GM23338 (cell line): Measurements from ENCODE around the gene NPIPA1. TPM values are rescaled to one million over a fixed set of nuclear protein-coding genes. Genes with fewer than 3 reads are reported as not detected.
"Not testable (repeated sequence)": the region's sequence is repeated elsewhere in the genome, so short reads cannot be mapped to it uniquely, and the experiment has no call there.

Experiments
- ATAC-seq: fragments of 200-7000 bp; cut with Tn5 transposase; 3 replicates; pipeline ENCODE4 v1.9.1; 2020
- DNase-seq: peaks from one replicate; pipeline ENCODE4 v3.0.0-alpha.2; 2015; ENCODE audit warnings: low spot score
- H2AFZ ChIP-seq: fragments of 200-600 bp; sonication (generic); 2 replicates; pipeline ENCODE4 v1.8.0; 2016; ENCODE audit warnings: antibody characterized with exemption, mild to moderate bottlenecking, moderate library complexity
- H3F3A ChIP-seq: fragments of 200-600 bp; sonication (generic); replicated peaks from 2 replicates; pipeline ENCODE4 v1.8.0; 2017; ENCODE audit warnings: antibody characterized with exemption, mixed run types, low read depth
- H3K27ac ChIP-seq: fragments of 200-600 bp; sonication (generic); 2 replicates; pipeline ENCODE4 v1.6.1; 2016; ENCODE audit warnings: low read depth
- H3K27me3 ChIP-seq: fragments of 200-600 bp; sonication (generic); 2 replicates; pipeline ENCODE4 v1.8.0; 2016; ENCODE audit warnings: mild to moderate bottlenecking, mixed run types, moderate library complexity; ENCODE audit not compliant: insufficient read depth
- H3K36me3 ChIP-seq: fragments of 200-600 bp; sonication (generic); 2 replicates; pipeline ENCODE4 v1.8.0; 2016; ENCODE audit warnings: mild to moderate bottlenecking; ENCODE audit not compliant: insufficient read depth
- H3K4me1 ChIP-seq: fragments of 200-600 bp; sonication (generic); 2 replicates; pipeline ENCODE4 v1.8.0; 2016; ENCODE audit warnings: mild to moderate bottlenecking, moderate library complexity; ENCODE audit not compliant: insufficient read depth
- H3K4me2 ChIP-seq: fragments of 200-600 bp; sonication (generic); 2 replicates; pipeline ENCODE4 v1.7.1; 2017; ENCODE audit warnings: mixed run types
- H3K4me3 ChIP-seq: fragments of 200-600 bp; sonication (generic); 2 replicates; pipeline ENCODE4 v1.6.1; 2016; ENCODE audit warnings: mixed run types
- H3K79me2 ChIP-seq: fragments of 200-600 bp; sonication (generic); replicated peaks from 2 replicates; pipeline ENCODE4 v1.8.0; 2017; ENCODE audit warnings: mild to moderate bottlenecking; ENCODE audit not compliant: insufficient read depth
- H3K9me2 ChIP-seq: fragments of 200-600 bp; sonication (generic); 2 replicates; pipeline ENCODE4 v1.8.0; 2017; ENCODE audit not compliant: insufficient read depth
- H4K20me1 ChIP-seq: fragments of 200-600 bp; sonication (generic); replicated peaks from 2 replicates; pipeline ENCODE4 v1.8.0; 2017; ENCODE audit warnings: mild to moderate bottlenecking; ENCODE audit not compliant: insufficient read depth
- H3K27ac Mint-ChIP-seq: 2 replicates; pipeline ENCODE4 v1.8.0; 2020; ENCODE audit warnings: inconsistent platforms, mild to moderate bottlenecking, moderate library complexity, mixed read lengths
- H3K27me3 Mint-ChIP-seq: 3 replicates; pipeline ENCODE4 v1.8.0; 2022; ENCODE audit warnings: low read depth, mild to moderate bottlenecking, moderate library complexity, mixed read lengths, inconsistent platforms; ENCODE audit not compliant: insufficient read depth, poor library complexity
- H3K36me3 Mint-ChIP-seq: 3 replicates; pipeline ENCODE4 v1.8.0; 2021; ENCODE audit warnings: low read depth, mild to moderate bottlenecking, inconsistent platforms, moderate library complexity, mixed read lengths
- H3K4me1 Mint-ChIP-seq: 3 replicates; pipeline ENCODE4 v1.8.0; 2020; ENCODE audit warnings: mild to moderate bottlenecking, inconsistent platforms, mixed read lengths
- H3K4me3 Mint-ChIP-seq: 3 replicates; pipeline ENCODE4 v1.8.0; 2021; ENCODE audit warnings: moderate library complexity, mild to moderate bottlenecking, inconsistent platforms, mixed read lengths
- H3K9me3 Mint-ChIP-seq: 3 replicates; pipeline ENCODE4 v1.8.0; 2020; ENCODE audit warnings: moderate library complexity, mild to moderate bottlenecking, inconsistent platforms, mixed read lengths
- CREB1 ChIP-seq: fragments of 250-450 bp; sonication (Bioruptor Pico); IDR thresholded peaks from 2 replicates; pipeline ENCODE4 v1.5.0; 2020; ENCODE audit warnings: low read depth, mild to moderate bottlenecking, moderate library complexity
- ETS1 ChIP-seq: IDR thresholded peaks from 2 replicates; pipeline ENCODE4 v1.6.1; 2016; ENCODE audit warnings: antibody characterized with exemption
- POLR2AphosphoS5 ChIP-seq: IDR thresholded peaks from 2 replicates; pipeline ENCODE4 v1.6.1; 2016; ENCODE audit warnings: antibody characterized with exemption, low read depth
- polyA plus RNA-seq: library from polyadenylated mRNA; unstranded; fragments of >200 nt; fragmentation: Nextera tagmentation; extraction: Ambion mirVana; gene quantifications from 2 replicates; pipeline ENCODE4 v1.2.1, GENCODE V29; 2016
- total RNA-seq: library from RNA; depleted of rRNA; stranded (reverse); fragments of >200 nt; shearing (Covaris generic); gene quantifications from 2 replicates; pipeline ENCODE4 v1.2.3, GENCODE V29; 2014

The NPIPA1 gene
- total and polyA plus RNA-seq, 2 experiments from 2014 or later, result 54.4 to 77.4 TPM

DNA sequence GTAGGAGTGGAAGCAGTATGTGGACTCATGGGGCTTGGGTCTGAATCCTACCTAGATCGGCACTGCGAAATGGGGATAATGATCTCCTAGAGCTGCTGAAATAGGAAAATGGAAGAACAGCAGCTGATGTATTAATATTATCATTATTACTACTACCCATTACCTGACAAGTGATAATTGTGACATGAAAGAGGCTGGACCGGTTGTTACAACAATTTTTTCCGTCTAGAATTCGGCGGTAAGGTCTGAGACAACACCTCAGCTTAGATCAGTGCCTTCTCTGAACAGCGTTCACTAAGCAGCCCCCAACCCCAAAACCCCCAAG, 37.0 kb downstream of the NPIPA1 start:
- DNase-seq, H3K36me3 Mint-ChIP-seq, H3K27me3 ChIP-seq, H3K36me3 ChIP-seq, H3K9me2 ChIP-seq, ATAC-seq, H3K9me3 Mint-ChIP-seq, H3K27me3 Mint-ChIP-seq, H3F3A ChIP-seq: not testable (repeated sequence)
- Histone ChIP-seq H3K79me2 (peaks cover 33% of the 10 kb centered on the region), H4K20me1 (peaks cover 12% of the 10 kb centered on the region; the same call in 1 of the 2 replicates), H2AFZ (peak overlapping the region; percentile 96), H3K27ac (peak overlapping the region; percentile 76), H3K4me1 (peaks cover 14% of the 10 kb centered on the region), H3K4me3 (peak overlapping the region; percentile 100), H3K4me2 (peak overlapping the region; percentile 100)
- TF ChIP-seq POLR2AphosphoS5, result 0 out of 2 replicates have a peak, but pooled peaks have one; percentile 39
- H3K4me3 Mint-ChIP-seq, result peak overlapping the region; percentile 94
- H3K4me1 Mint-ChIP-seq, result peaks cover 14% of the 10 kb centered on the region
- peak overlapping the region; percentile 94 for H3K27ac Mint-ChIP-seq

- Histone ChIP-seq H3K4me2 (peak within 1 kb of the TSS; percentile 100), H3K4me1 (peaks cover 14% of the 10 kb centered on the region), H3K27ac (peak within 1 kb of the TSS; percentile 76), H3K79me2 (peaks cover 38% of the 10 kb centered on the region), H4K20me1 (peaks cover 16% of the 10 kb centered on the region; the same call in 1 of the 2 replicates), H3K4me3 (peak within 1 kb of the TSS; percentile 100), H2AFZ (peak within 1 kb of the TSS; percentile 96)
- H3K27me3 Mint-ChIP-seq, H3K27me3 ChIP-seq, H3K36me3 Mint-ChIP-seq, H3K9me2 ChIP-seq, H3F3A ChIP-seq, H3K36me3 ChIP-seq, H3K9me3 Mint-ChIP-seq: not testable (repeated sequence)
- DNase-seq (peak; percentile 98), ATAC-seq (peak; percentile 93)
- Mint-ChIP-seq H3K4me1 (peaks cover 14% of the 10 kb centered on the region), H3K27ac (peak within 1 kb of the TSS; percentile 94), H3K4me3 (peak within 1 kb of the TSS; percentile 94)
- TF ChIP-seq CREB1 (CRISPR knock-in tag) (peak; percentile 54), POLR2AphosphoS5 (peak; percentile 94), ETS1 (peak; percentile 41; the same call in 1 of the 2 replicates)
Observed at GRCh38 chr16:14974656-14975417, 37.6 kb downstream of the NPIPA1 start, which contains the start of gene PDXDC1. Gene PDXDC1 (plus strand): TSS chr16:14975026. CDS start chr16:14975200, 174 bp downstream.

DNA sequence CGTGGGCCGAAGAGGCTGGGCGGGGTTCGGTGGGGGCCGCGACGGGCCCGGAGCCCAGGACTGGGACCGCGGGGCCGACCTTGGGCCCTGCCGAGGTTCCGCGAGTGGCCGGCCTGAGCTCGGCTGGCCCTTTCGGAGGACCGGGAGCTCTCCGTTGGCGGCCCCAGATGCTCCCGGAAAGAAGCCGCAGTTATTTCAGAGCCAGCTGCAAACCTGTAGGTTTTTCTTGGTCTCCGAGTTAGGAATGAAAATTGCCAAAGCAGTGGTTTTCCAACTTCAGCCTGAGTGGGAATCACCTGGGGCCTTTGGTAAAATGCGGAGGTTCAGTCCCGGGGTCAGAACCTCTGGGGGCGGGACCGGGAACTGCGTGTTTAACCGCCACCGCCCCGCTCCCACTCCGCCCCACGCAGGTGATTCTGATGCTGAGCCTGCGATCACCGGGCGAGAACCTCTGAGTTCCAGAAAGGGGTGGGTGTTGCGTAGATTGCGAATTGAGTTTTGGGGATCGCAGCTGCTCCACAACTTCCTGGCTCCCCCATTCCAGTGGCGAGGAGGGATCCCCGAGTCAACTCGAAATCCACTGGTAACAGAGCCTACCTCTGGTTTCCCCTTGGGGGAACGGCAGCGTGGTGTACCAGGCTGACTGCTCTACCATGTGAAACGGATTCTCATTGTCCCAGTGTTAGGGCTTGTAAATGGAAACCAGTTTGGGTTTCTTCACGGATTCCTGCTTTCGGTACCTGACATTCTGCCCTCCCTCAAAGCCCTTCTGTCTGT, 38.4 kb downstream of the NPIPA1 start:
- Mint-ChIP-seq H3K4me1 (peaks cover 14% of the 10 kb centered on the region), H3K27ac (peak overlapping the region; percentile 40; the same call in 1 of the 2 replicates), H3K4me3 (peak overlapping the region; percentile 94)
- H3K4me3 ChIP-seq, result peak overlapping the region; percentile 100
- peaks cover 15% of the 10 kb centered on the region; the same call in 1 of the 2 replicates for H4K20me1 ChIP-seq
- peak; percentile 48 for DNase-seq
- not testable (repeated sequence) for H3K9me3 Mint-ChIP-seq, H3K9me2 ChIP-seq, H3F3A ChIP-seq, H3K36me3 Mint-ChIP-seq, H3K27ac ChIP-seq, H3K36me3 ChIP-seq, H3K27me3 Mint-ChIP-seq, H3K27me3 ChIP-seq
- H3K4me1 ChIP-seq, result peaks cover 14% of the 10 kb centered on the region
- H2AFZ ChIP-seq, result peak overlapping the region; percentile 81; the same call in 1 of the 2 replicates
- peak; percentile 26 for ATAC-seq
- H3K4me2 ChIP-seq, result peak overlapping the region; percentile 100
- H3K79me2 ChIP-seq, result peaks cover 44% of the 10 kb centered on the region

DNA sequence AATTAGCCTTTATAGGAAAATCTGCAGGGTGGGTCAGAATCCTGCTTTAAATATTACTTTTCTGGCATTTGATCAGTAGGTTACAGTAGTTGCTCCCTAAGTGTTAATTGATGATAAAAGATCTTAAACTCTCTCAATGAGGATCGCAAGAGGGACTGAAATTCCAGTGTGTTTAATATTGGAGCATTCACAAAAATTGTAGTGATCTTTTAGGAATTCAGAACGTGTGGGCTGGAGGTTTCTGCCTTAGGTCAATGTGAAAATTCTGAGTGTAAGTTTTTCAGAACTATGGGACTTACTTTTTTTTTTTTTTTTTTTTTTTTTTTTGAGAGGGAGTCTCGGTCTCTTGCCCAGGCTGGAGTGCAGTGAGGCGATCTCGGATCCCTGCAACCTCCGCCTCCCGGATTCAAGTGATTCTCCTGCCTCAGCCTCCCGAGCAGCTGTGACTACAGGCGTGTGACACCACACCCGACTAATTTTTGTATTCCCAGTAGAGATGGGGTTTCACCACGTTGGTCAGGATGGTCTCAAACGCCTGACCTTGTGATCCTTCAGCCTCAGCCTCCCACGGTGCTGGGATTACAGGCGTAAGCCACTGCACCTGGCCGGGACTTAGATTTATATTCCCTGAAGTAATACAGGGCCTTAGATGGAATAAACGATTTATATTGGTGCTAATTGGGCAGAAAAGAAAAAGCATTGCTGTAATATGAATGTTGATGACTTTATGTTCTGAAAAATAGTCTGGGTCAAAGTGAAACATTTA, 39.9 kb downstream of the NPIPA1 start:
- not testable (repeated sequence) for H3K27me3 ChIP-seq, H3F3A ChIP-seq, H3K27ac ChIP-seq, H3K27me3 Mint-ChIP-seq, H3K4me2 ChIP-seq, ATAC-seq, DNase-seq, H3K9me3 Mint-ChIP-seq, H3K27ac Mint-ChIP-seq, H3K36me3 ChIP-seq, H3K9me2 ChIP-seq, H3K4me3 ChIP-seq, H3K36me3 Mint-ChIP-seq, H2AFZ ChIP-seq
- Histone ChIP-seq H3K79me2 (peaks cover 58% of the 10 kb centered on the region), H4K20me1 (peaks cover 15% of the 10 kb centered on the region; the same call in 1 of the 2 replicates), H3K4me1 (peaks cover 14% of the 10 kb centered on the region)
- peaks cover 14% of the 10 kb centered on the region for H3K4me1 Mint-ChIP-seq
- H3K4me3 Mint-ChIP-seq, result peak overlapping the region; percentile 94

GRCh38 chr16:14978281-14978680, 41.0 kb downstream of the NPIPA1 start:
- H3K4me2 ChIP-seq, DNase-seq, H3K36me3 ChIP-seq, H3K9me3 Mint-ChIP-seq, H3K27me3 Mint-ChIP-seq, H2AFZ ChIP-seq, H3K36me3 Mint-ChIP-seq, H3K4me3 Mint-ChIP-seq, H3F3A ChIP-seq, ATAC-seq, H3K27ac Mint-ChIP-seq, H3K27me3 ChIP-seq, H3K4me3 ChIP-seq, H3K9me2 ChIP-seq, H3K27ac ChIP-seq: not testable (repeated sequence)
- Histone ChIP-seq H3K79me2 (peaks cover 67% of the 10 kb centered on the region), H3K4me1 (peaks cover 14% of the 10 kb centered on the region), H4K20me1 (peaks cover 15% of the 10 kb centered on the region; the same call in 1 of the 2 replicates)
- H3K4me1 Mint-ChIP-seq, result peaks cover 14% of the 10 kb centered on the region
